ENCODE data around the gene RAPGEF5. TPM values are rescaled to one million over a fixed set of nuclear protein-coding genes. Genes with fewer than 3 reads are reported as not detected.

Gene RAPGEF5
- polyA plus RNA-seq, 1 donor (not counting 4 experiments of a cell fraction or from before 2014, with no cell fraction given) = 2.1 TPM

DNA sequence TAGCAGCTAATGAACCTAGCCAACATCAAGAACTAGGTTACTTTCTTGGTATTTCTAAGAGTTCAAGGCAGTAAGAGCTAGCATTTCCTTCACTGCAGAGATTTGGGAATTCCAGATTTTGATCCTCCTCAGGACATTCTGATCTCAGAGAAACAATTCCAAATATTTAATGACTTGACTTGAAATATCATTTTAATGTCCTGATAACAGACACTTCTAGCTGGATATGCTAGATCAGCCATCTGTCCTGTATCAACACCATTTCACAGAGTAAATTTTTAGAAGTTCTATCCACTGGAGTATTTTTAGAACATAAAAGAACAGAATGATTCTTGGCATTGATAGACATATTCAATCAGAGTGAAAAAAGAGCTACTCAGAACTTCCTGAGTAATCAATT lies 151.3 kb downstream of the RAPGEF5 start:
- Histone ChIP-seq H3K27ac (ENCODE audit: control insufficient read depth, insufficient read depth, low read length) (no peak overlapping the region), H3K9ac (ENCODE audit: control insufficient read depth, extremely low read depth, insufficient read depth, low read length) (no peak overlapping the region), H3K4me1 (ENCODE audit: control insufficient read depth, extremely low read depth, insufficient read depth, low read length) (peaks cover 35% of the 10 kb centered on the region), H4K20me1 (ENCODE audit: control insufficient read depth, extremely low read depth, insufficient read depth, low read length) (no peaks in the 10 kb centered on the region), H3K36me3 (ENCODE audit: control insufficient read depth in 2 of 2, extremely low read depth in 1 of 2, insufficient read depth in 2 of 2, low read length in 2 of 2) (no peaks in the 10 kb centered on the region), H3K79me2 (ENCODE audit: control insufficient read depth, insufficient read depth, low read length) (no peaks in the 10 kb centered on the region), H3K9me1 (ENCODE audit: control insufficient read depth, extremely low read depth, insufficient read depth, low read length) (no peaks in the 10 kb centered on the region), H2AFZ (ENCODE audit: control insufficient read depth, low read length) (no peak overlapping the region), H3K27me3 (ENCODE audit: control insufficient read depth, extremely low read depth, insufficient read depth, low read length) (no peaks in the 10 kb centered on the region), H3K4me3 (ENCODE audit: control insufficient read depth in 2 of 3, extremely low read depth in 1 of 3, insufficient read depth in 2 of 3, low read depth in 1 of 3, low read length in 3 of 3) (no peak overlapping the region), H3K4me2 (ENCODE audit: control insufficient read depth, extremely low read depth, insufficient read depth, low read depth, low read length) (no peak overlapping the region), H3K9me3 (ENCODE audit: control insufficient read depth, low read depth, low read length) (no peaks in the 10 kb centered on the region)
- DNase-seq (ENCODE audit: low read depth, low spot score) (no peak), FAIRE-seq (no peak)
- TF ChIP-seq EZH2 (IDR thresholded peaks at IDR 0.05; ENCODE audit: low read length) = no peak
- TF ChIP-seq, protein P1, sequence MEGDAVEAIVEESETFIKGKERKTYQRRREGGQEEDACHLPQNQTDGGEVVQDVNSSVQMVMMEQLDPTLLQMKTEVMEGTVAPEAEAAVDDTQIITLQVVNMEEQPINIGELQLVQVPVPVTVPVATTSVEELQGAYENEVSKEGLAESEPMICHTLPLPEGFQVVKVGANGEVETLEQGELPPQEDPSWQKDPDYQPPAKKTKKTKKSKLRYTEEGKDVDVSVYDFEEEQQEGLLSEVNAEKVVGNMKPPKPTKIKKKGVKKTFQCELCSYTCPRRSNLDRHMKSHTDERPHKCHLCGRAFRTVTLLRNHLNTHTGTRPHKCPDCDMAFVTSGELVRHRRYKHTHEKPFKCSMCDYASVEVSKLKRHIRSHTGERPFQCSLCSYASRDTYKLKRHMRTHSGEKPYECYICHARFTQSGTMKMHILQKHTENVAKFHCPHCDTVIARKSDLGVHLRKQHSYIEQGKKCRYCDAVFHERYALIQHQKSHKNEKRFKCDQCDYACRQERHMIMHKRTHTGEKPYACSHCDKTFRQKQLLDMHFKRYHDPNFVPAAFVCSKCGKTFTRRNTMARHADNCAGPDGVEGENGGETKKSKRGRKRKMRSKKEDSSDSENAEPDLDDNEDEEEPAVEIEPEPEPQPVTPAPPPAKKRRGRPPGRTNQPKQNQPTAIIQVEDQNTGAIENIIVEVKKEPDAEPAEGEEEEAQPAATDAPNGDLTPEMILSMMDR (optimal IDR thresholded peaks at IDR 0.05 in 1 of 3, IDR thresholded peaks at IDR 0.05 in 1 of 3, conservative IDR thresholded peaks at IDR 0.05 in 1 of 3; ENCODE audit: extremely low read depth in 1 of 3, insufficient read depth in 2 of 3, low read length in 3 of 3) = no peak
- dilution Hi-C loops (cut with MboI; ENCODE audit: extremely low pct_ligation_motif_present, low sequenced_read_pairs) = no loop called here

DNA sequence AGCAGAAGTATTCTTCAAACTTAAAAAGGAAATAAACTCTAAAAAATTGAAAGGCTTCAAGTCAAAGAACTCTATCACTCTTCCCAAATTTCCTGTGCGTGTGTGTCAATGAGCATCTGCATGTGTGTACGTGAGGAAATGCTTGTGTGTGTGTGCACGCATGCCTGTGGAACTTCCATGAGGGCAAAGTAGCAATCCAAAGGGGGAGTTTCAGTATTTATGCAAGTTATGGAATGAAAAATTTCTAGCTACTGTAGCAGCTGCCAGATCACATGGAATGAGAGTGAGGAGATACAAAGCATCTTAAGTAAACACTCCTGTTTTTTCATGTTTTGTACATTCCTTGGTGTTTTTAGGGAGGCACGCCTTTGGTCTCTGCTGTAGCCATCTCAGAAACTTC lies 152.6 kb downstream of the RAPGEF5 start:
- no peak for DNase-seq (ENCODE audit: low read depth, low spot score)
- Histone ChIP-seq H3K79me2 (ENCODE audit: control insufficient read depth, insufficient read depth, low read length) (no peaks in the 10 kb centered on the region), H3K4me2 (ENCODE audit: control insufficient read depth, extremely low read depth, insufficient read depth, low read depth, low read length) (no peak overlapping the region), H3K4me1 (ENCODE audit: control insufficient read depth, extremely low read depth, insufficient read depth, low read length) (peaks cover 24% of the 10 kb centered on the region), H3K36me3 (ENCODE audit: control insufficient read depth in 2 of 2, extremely low read depth in 1 of 2, insufficient read depth in 2 of 2, low read length in 2 of 2) (no peaks in the 10 kb centered on the region), H3K4me3 (ENCODE audit: control insufficient read depth in 2 of 3, extremely low read depth in 1 of 3, insufficient read depth in 2 of 3, low read depth in 1 of 3, low read length in 3 of 3) (no peak overlapping the region), H4K20me1 (ENCODE audit: control insufficient read depth, extremely low read depth, insufficient read depth, low read length) (no peaks in the 10 kb centered on the region), H3K9me3 (ENCODE audit: control insufficient read depth, low read depth, low read length) (no peaks in the 10 kb centered on the region), H3K9ac (ENCODE audit: control insufficient read depth, extremely low read depth, insufficient read depth, low read length) (no peak overlapping the region), H2AFZ (ENCODE audit: control insufficient read depth, low read length) (no peak overlapping the region), H3K27ac (ENCODE audit: control insufficient read depth, insufficient read depth, low read length) (no peak overlapping the region), H3K27me3 (ENCODE audit: control insufficient read depth, extremely low read depth, insufficient read depth, low read length) (no peaks in the 10 kb centered on the region), H3K9me1 (ENCODE audit: control insufficient read depth, extremely low read depth, insufficient read depth, low read length) (no peaks in the 10 kb centered on the region)
- TF ChIP-seq EZH2 (IDR thresholded peaks at IDR 0.05; ENCODE audit: low read length) = no peak
- TF ChIP-seq, protein P1 (optimal IDR thresholded peaks at IDR 0.05 in 1 of 3, IDR thresholded peaks at IDR 0.05 in 1 of 3, conservative IDR thresholded peaks at IDR 0.05 in 1 of 3; ENCODE audit: extremely low read depth in 1 of 3, insufficient read depth in 2 of 3, low read length in 3 of 3) = no peak
- no peak for FAIRE-seq
- dilution Hi-C loops (cut with MboI; ENCODE audit: extremely low pct_ligation_motif_present, low sequenced_read_pairs) = no loop called here

Measured in keratinocyte (primary cell).